HL-60 (cell line): ENCODE results near the gene CHRNA3.

ENCODE experiments used
- DNase-seq, 2 experiments: peaks; one replicate each; pipeline ENCODE4 v3.0.0-alpha.2; 2010 to 2020; ENCODE audit warnings: low read depth in 1 of 2, low spot score in 1 of 2
- H3K27ac ChIP-seq: fragments of 250-450 bp; sonication (Bioruptor Pico); replicated peaks from 2 replicates; pipeline ENCODE4 v1.5.1; 2020; ENCODE audit warnings: mild to moderate bottlenecking, moderate library complexity
- H3K27me3 ChIP-seq: fragments of 250-450 bp; sonication (Bioruptor Pico); 2 replicates; pipeline ENCODE4 v1.5.1; 2021; ENCODE audit warnings: mild to moderate bottlenecking, moderate library complexity; ENCODE audit not compliant: insufficient read depth, poor library complexity, severe bottlenecking
- H3K4me3 ChIP-seq: replicated peaks from 2 replicates; pipeline ENCODE4 v1.5.1; 2011; ENCODE audit warnings: mild to moderate bottlenecking, control low read depth, low read length; ENCODE audit not compliant: insufficient read depth
- CTCF ChIP-seq: IDR thresholded peaks from one replicate; pipeline ENCODE4 v1.5.1; 2011; ENCODE audit warnings: low read length, control low read depth, inconsistent platforms; ENCODE audit not compliant: insufficient read depth
- GABPA ChIP-seq: IDR thresholded peaks from 2 replicates; pipeline ENCODE4 v1.6.1; 2012; ENCODE audit warnings: low read depth
- POLR2AphosphoS5 ChIP-seq: IDR thresholded peaks from 2 replicates; pipeline ENCODE4 v1.6.1; 2012; ENCODE audit warnings: low read depth
- REST ChIP-seq: IDR thresholded peaks from 2 replicates; pipeline ENCODE4 v1.6.1; 2012; ENCODE audit warnings: low read depth; ENCODE audit not compliant: insufficient replicate concordance
- SPI1 ChIP-seq: IDR thresholded peaks from 2 replicates; pipeline ENCODE4 v1.6.1; 2012; ENCODE audit warnings: low read depth, mild to moderate bottlenecking, borderline replicate concordance

The CHRNA3 gene

GRCh38 chr15:78641749-78642275 lies 21.0 kb upstream of the CHRNA3 start:
- DNase-seq = no peak
- H3K27ac ChIP-seq = no peak overlapping the region
- no peak for TF ChIP-seq CTCF
- TF ChIP-seq POLR2AphosphoS5 = no peak
- TF ChIP-seq GABPA = no peak
- no peak for TF ChIP-seq REST
- TF ChIP-seq SPI1 = no peak

GRCh38 chr15:78641102-78641748 lies 20.4 kb upstream of the CHRNA3 start, which contains the start of gene CHRNB4:
TSS of gene CHRNB4 (minus strand) at chr15:78641210. CDS start at chr15:78641133, 77 bp downstream.
- Histone ChIP-seq H3K27ac (no peak within 1 kb of the TSS), H3K27me3 (peaks cover 22% of the 10 kb centered on the region), H3K4me3 (peak within 1 kb of the TSS; percentile 16)
- no peak for DNase-seq
- no peak for TF ChIP-seq SPI1
- TF ChIP-seq POLR2AphosphoS5 = no peak
- TF ChIP-seq REST = no peak
- no peak for TF ChIP-seq GABPA
- TF ChIP-seq CTCF = no peak

More at GRCh38 chr15:78641749-78642275, 21.0 kb upstream of the CHRNA3 start:
- Histone ChIP-seq H3K4me3 (no peak overlapping the region), H3K27me3 (peaks cover 22% of the 10 kb centered on the region)

GRCh38 chr15:78640527-78641101 lies 19.8 kb upstream of the CHRNA3 start:
- Histone ChIP-seq H3K27me3 (peaks cover 22% of the 10 kb centered on the region), H3K27ac (no peak overlapping the region), H3K4me3 (peak overlapping the region; percentile 16)
- no peak for TF ChIP-seq GABPA
- no peak for TF ChIP-seq CTCF
- no peak for TF ChIP-seq POLR2AphosphoS5
- no peak for TF ChIP-seq SPI1
- no peak for TF ChIP-seq REST
- no peak for DNase-seq
